Caco-2 (cell line): ENCODE data around the gene CDH2. TPM values are rescaled to one million over a fixed set of nuclear protein-coding genes. Genes with fewer than 3 reads are reported as not detected.

Experiments
- BruUV-seq: library from RNA; stranded (reverse); fragments of 400-500 nt; replicated peaks from 2 replicates; lab custom pipeline; 2021; lab: Mats Ljungman, UMichigan
- CTCF ChIA-PET: fragments of 300-600 bp; sonication (Branson Sonifier 250); formaldehyde crosslinking; loops from one replicate; lab custom pipeline; 2022; ENCODE audit warnings: antibody characterized with exemption; lab: Charles Lee
- POLR2A ChIA-PET: fragments of 300-600 bp; sonication (Branson Sonifier 250); formaldehyde crosslinking; loops from one replicate; lab custom pipeline; 2022; ENCODE audit warnings: antibody characterized with exemption; lab: Charles Lee
- DNase-seq, 2 experiments: peaks; one replicate each; pipeline versions ENCODE4 v3.0.0 to v3.0.0-alpha.2; 2020 to 2022
- H3K27me3 ChIP-seq: replicated peaks from 2 replicates; pipeline ENCODE4 v1.6.0; 2011; ENCODE audit warnings: low read length; ENCODE audit not compliant: control insufficient read depth, insufficient read depth
- H3K36me3 ChIP-seq: 2 replicates; pipeline ENCODE4 v1.5.1; 2011; ENCODE audit warnings: low read length; ENCODE audit not compliant: control insufficient read depth, insufficient read depth
- H3K4me1 ChIP-seq: fragments of 250-450 bp; sonication (Bioruptor Pico); 2 replicates; pipeline ENCODE4 v1.5.1; 2020; ENCODE audit warnings: mild to moderate bottlenecking
- H3K4me3 ChIP-seq: 2 replicates; pipeline ENCODE4 v1.5.1; 2011; ENCODE audit warnings: low read depth, mild to moderate bottlenecking, control low read depth, low read length
- H3K9me3 ChIP-seq: fragments of 250-450 bp; sonication (Bioruptor Pico); 2 replicates; pipeline ENCODE4 v1.5.1; 2020; ENCODE audit warnings: mild to moderate bottlenecking, moderate library complexity
- H3K27ac Mint-ChIP-seq: one replicate; pipeline ENCODE4 v1.8.0; 2022; ENCODE audit warnings: mixed read lengths; ENCODE audit not compliant: unreplicated experiment
- H3K27me3 Mint-ChIP-seq: one replicate; pipeline ENCODE4 v1.8.0; 2022; ENCODE audit warnings: mixed read lengths; ENCODE audit not compliant: insufficient read depth, unreplicated experiment
- H3K36me3 Mint-ChIP-seq: one replicate; pipeline ENCODE4 v1.8.0; 2022; ENCODE audit warnings: mild to moderate bottlenecking, mixed read lengths; ENCODE audit not compliant: insufficient read depth, unreplicated experiment
- H3K4me1 Mint-ChIP-seq: one replicate; pipeline ENCODE4 v1.8.0; 2022; ENCODE audit warnings: low read depth, mixed read lengths; ENCODE audit not compliant: unreplicated experiment
- H3K4me3 Mint-ChIP-seq: one replicate; pipeline ENCODE4 v1.8.0; 2022; ENCODE audit warnings: mild to moderate bottlenecking, moderate library complexity, mixed read lengths; ENCODE audit not compliant: unreplicated experiment
- H3K9me3 Mint-ChIP-seq: one replicate; pipeline ENCODE4 v1.8.0; 2022; ENCODE audit warnings: mixed read lengths; ENCODE audit not compliant: unreplicated experiment
- CTCF ChIP-seq, 2 experiments: fragments of 200-600 bp in 1 of 2; IDR thresholded peaks; 1 replicate in 1 of 2; 2 replicates in 1 of 2; pipeline versions ENCODE4 v1.5.1 to v1.8.0; 2011 to 2022; ENCODE audit warnings: antibody characterized with exemption in 1 of 2, control low read depth in 1 of 2, inconsistent platforms in 1 of 2, low read depth in 1 of 2, low read length in 1 of 2, mild to moderate bottlenecking in 1 of 2, moderate library complexity in 1 of 2; ENCODE audit not compliant: insufficient read depth in 1 of 2, severe bottlenecking in 1 of 2, unreplicated experiment in 1 of 2
- intact Hi-C: fragments of 100-400 bp; cut with micrococcal nuclease; formaldehyde crosslinking; loops from one replicate; pipeline ENCODE4 v1.10.0; 2022; ENCODE audit not compliant: unreplicated experiment
- total RNA-seq: library from RNA; stranded (reverse); gene quantifications from 2 replicates; pipeline ENCODE4 v1.2.3, GENCODE V29; 2022

The CDH2 gene
- total RNA-seq, 1 experiment from 2014 or later, result 1.4 TPM

- Mint-ChIP-seq H3K36me3 (no peaks in the 10 kb centered on the region), H3K4me3 (no peak overlapping the region), H3K27me3 (no peaks in the 10 kb centered on the region), H3K4me1 (peaks cover 8% of the 10 kb centered on the region), H3K27ac (no peak overlapping the region), H3K9me3 (peaks cover 9% of the 10 kb centered on the region)
- H3K36me3 ChIP-seq, result no peaks in the 10 kb centered on the region
- ChIA-PET POLR2A (no interaction called here), CTCF (no interaction called here)
- no peaks in the 10 kb centered on the region for H3K9me3 ChIP-seq
- no peaks in the 10 kb centered on the region for H3K27me3 ChIP-seq
- TF ChIP-seq CTCF (IDR thresholded peaks at IDR 0.05; ENCODE audit: insufficient read depth in 1 of 2, low read depth in 1 of 2, low read length in 1 of 2, severe bottlenecking in 1 of 2, unreplicated experiment in 1 of 2), result no peak
- intact Hi-C loops, result no loop called here
- no peak overlapping the region for H3K4me3 ChIP-seq
- H3K4me1 ChIP-seq, result peaks cover 15% of the 10 kb centered on the region; the same call in 1 of the 2 replicates
- no TSS peak for BruUV-seq
- DNase-seq, result no peak
Observed at GRCh38 chr18:27967913-27968824, 208.8 kb downstream of the CDH2 start.

GRCh38 chr18:27966881-27967280 lies 210.0 kb downstream of the CDH2 start:
- no TSS peak for BruUV-seq
- Histone ChIP-seq H3K36me3 (no peaks in the 10 kb centered on the region), H3K4me1 (peaks cover 15% of the 10 kb centered on the region; the same call in 1 of the 2 replicates), H3K9me3 (no peaks in the 10 kb centered on the region), H3K4me3 (no peak overlapping the region), H3K27me3 (no peaks in the 10 kb centered on the region)
- Mint-ChIP-seq H3K4me3 (no peak overlapping the region), H3K27me3 (no peaks in the 10 kb centered on the region), H3K9me3 (peaks cover 9% of the 10 kb centered on the region), H3K27ac (no peak overlapping the region), H3K4me1 (peaks cover 8% of the 10 kb centered on the region), H3K36me3 (no peaks in the 10 kb centered on the region)
- TF ChIP-seq CTCF (IDR thresholded peaks at IDR 0.05; ENCODE audit: insufficient read depth in 1 of 2, low read depth in 1 of 2, low read length in 1 of 2, severe bottlenecking in 1 of 2, unreplicated experiment in 1 of 2), result no peak
- ChIA-PET CTCF (no interaction called here), POLR2A (no interaction called here)
- DNase-seq, result no peak
- intact Hi-C loops, result no loop called here

- H3K9me3 Mint-ChIP-seq, result peaks cover 9% of the 10 kb centered on the region
- Histone ChIP-seq H3K9me3 (no peaks in the 10 kb centered on the region), H3K4me3 (no peak overlapping the region), H3K4me1 (peaks cover 15% of the 10 kb centered on the region; the same call in 1 of the 2 replicates), H3K27me3 (no peaks in the 10 kb centered on the region), H3K36me3 (no peaks in the 10 kb centered on the region)
- H3K4me1 Mint-ChIP-seq, result peaks cover 8% of the 10 kb centered on the region
- no TSS peak for BruUV-seq
- POLR2A ChIA-PET, result no interaction called here
- CTCF ChIA-PET, result no interaction called here
- DNase-seq, result peak in 1 of 2 experiments; percentile 7
- H3K36me3 Mint-ChIP-seq, result no peaks in the 10 kb centered on the region
- H3K27me3 Mint-ChIP-seq, result no peaks in the 10 kb centered on the region
- peak overlapping the region; percentile 53 for H3K27ac Mint-ChIP-seq
- intact Hi-C loops, result no loop called here
- no peak for TF ChIP-seq CTCF (IDR thresholded peaks at IDR 0.05; ENCODE audit: insufficient read depth in 1 of 2, low read depth in 1 of 2, low read length in 1 of 2, severe bottlenecking in 1 of 2, unreplicated experiment in 1 of 2)
- no peak overlapping the region for H3K4me3 Mint-ChIP-seq
Observed at GRCh38 chr18:27964811-27965210, 212.1 kb downstream of the CDH2 start.
